Measurements from ENCODE around the gene MC5R.

The MC5R gene

GRCh38 chr18:13800505-13801259 is 23.3 kb upstream of the MC5R start:
- peak; percentile 14 for DNase-seq (ENCODE audit: low read depth)
- no peak for TF ChIP-seq CTCF (IDR thresholded peaks at IDR 0.05; ENCODE audit: insufficient read depth, low read depth, low read length, missing control alignments)
- no peak overlapping the region for H3K4me3 ChIP-seq (ENCODE audit: low read depth, low read length)

- no peak for TF ChIP-seq CTCF (IDR thresholded peaks at IDR 0.05; ENCODE audit: insufficient read depth, low read depth, low read length, missing control alignments)
- no peak overlapping the region for H3K4me3 ChIP-seq (ENCODE audit: low read depth, low read length)
- no peak for DNase-seq (ENCODE audit: low read depth)
These were observed 22.7 kb upstream of the MC5R start for GRCh38 chr18:13801260-13801601.

- DNase-seq (ENCODE audit: low read depth) = peak; percentile 47
- no peak for TF ChIP-seq CTCF (IDR thresholded peaks at IDR 0.05; ENCODE audit: insufficient read depth, low read depth, low read length, missing control alignments)
- no peak overlapping the region for H3K4me3 ChIP-seq (ENCODE audit: low read depth, low read length)
These were observed 19.6 kb upstream of the MC5R start for GRCh38 chr18:13804305-13804704.

GRCh38 chr18:13808294-13809042 is 15.5 kb upstream of the MC5R start:
- DNase-seq (ENCODE audit: low read depth) = no peak
- no peak for TF ChIP-seq CTCF (IDR thresholded peaks at IDR 0.05; ENCODE audit: insufficient read depth, low read depth, low read length, missing control alignments)
- no peak overlapping the region for H3K4me3 ChIP-seq (ENCODE audit: low read depth, low read length)

GRCh38 chr18:13809043-13809430 is 14.9 kb upstream of the MC5R start:
- H3K4me3 ChIP-seq (ENCODE audit: low read depth, low read length) = no peak overlapping the region
- DNase-seq (ENCODE audit: low read depth) = no peak
- TF ChIP-seq CTCF (IDR thresholded peaks at IDR 0.05; ENCODE audit: insufficient read depth, low read depth, low read length, missing control alignments) = no peak

GRCh38 chr18:13809531-13810255 is 14.3 kb upstream of the MC5R start:
- TF ChIP-seq CTCF (IDR thresholded peaks at IDR 0.05; ENCODE audit: insufficient read depth, low read depth, low read length, missing control alignments) = no peak
- no peak overlapping the region for H3K4me3 ChIP-seq (ENCODE audit: low read depth, low read length)
- DNase-seq (ENCODE audit: low read depth) = no peak

Data from GM12865 (cell line).